ENCODE measurements around the gene KRTAP12-3. TPM values are rescaled to one million over a fixed set of nuclear protein-coding genes. Genes with fewer than 3 reads are reported as not detected.
"Not testable (repeated sequence)": the region's sequence is repeated elsewhere in the genome, so short reads cannot be mapped to it uniquely, and the experiment has no call there.

KRTAP12-3 gene
- total and polyA plus RNA-seq, 2 donors: not detected

DNA sequence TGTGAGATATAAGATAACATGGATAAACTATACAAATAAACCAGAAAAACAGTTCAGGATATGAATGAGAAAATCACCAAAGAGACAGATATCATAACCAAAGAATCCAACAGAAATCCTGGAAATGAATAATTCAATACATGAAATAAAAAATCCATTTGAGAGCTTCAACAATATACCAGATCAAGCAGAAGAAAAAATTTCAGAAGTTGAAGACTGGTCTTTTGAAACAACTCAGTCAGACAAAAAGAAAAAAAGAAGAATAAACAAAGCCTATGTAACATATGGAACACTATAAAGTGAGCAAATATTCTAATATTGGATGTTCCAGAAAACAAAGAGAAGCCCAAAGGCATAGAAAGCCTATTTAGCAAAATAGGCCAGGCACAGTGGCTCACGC, 14.2 kb downstream of the KRTAP12-3 start:
- H3K36me3 ChIP-seq (ENCODE audit: insufficient read depth): no peaks in the 10 kb centered on the region
- H3K4me1 ChIP-seq (ENCODE audit: insufficient read depth): no peaks in the 10 kb centered on the region
- no peak overlapping the region for H3K4me3 ChIP-seq (ENCODE audit: low read depth, low read length)
- WGBS: 100% methylated on average over 1 of the region's 1 CpG
- no peak overlapping the region for H3K27ac ChIP-seq (ENCODE audit: low read depth)
- no peak for DNase-seq (ENCODE audit: extremely low spot score)

GRCh38 chr21:44677881-44678280, 20.1 kb downstream of the KRTAP12-3 start:
- Histone ChIP-seq H3K4me1 (ENCODE audit: insufficient read depth) (no peaks in the 10 kb centered on the region), H3K36me3 (ENCODE audit: insufficient read depth) (no peaks in the 10 kb centered on the region), H3K27ac (ENCODE audit: low read depth) (no peak overlapping the region), H3K4me3 (ENCODE audit: low read depth, low read length) (no peak overlapping the region)
- WGBS: 95% methylated on average over 13 of the region's 13 CpGs
- no peak for DNase-seq (ENCODE audit: extremely low spot score)

DNA sequence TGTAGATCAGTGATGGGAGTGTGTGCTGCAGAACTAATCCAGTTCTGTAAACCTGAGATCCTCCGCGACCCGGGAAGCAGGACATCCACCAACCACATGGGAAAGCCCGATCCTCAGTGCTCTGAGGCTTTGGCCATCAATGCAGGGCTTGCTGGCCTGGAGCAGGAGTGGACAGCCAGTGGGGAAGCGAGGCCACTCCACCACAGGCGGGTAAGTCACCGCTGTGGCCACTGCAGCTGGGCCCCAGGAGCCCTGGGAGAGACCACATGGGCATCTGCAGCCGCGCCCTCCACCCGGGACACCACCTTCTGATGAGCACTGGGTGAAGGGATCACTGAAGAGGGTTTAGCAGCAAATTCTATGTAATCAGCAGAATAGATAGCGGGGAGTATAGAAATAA, 23.4 kb downstream of the KRTAP12-3 start:
- H3K4me3 ChIP-seq (ENCODE audit: low read depth, low read length): no peak overlapping the region
- H3K36me3 ChIP-seq (ENCODE audit: insufficient read depth): no peaks in the 10 kb centered on the region
- no peak overlapping the region for H3K27ac ChIP-seq (ENCODE audit: low read depth)
- H3K4me1 ChIP-seq (ENCODE audit: insufficient read depth): no peaks in the 10 kb centered on the region
- 80% methylated on average over 11 of the region's 11 CpGs for WGBS
- DNase-seq (ENCODE audit: extremely low spot score): no peak

DNA sequence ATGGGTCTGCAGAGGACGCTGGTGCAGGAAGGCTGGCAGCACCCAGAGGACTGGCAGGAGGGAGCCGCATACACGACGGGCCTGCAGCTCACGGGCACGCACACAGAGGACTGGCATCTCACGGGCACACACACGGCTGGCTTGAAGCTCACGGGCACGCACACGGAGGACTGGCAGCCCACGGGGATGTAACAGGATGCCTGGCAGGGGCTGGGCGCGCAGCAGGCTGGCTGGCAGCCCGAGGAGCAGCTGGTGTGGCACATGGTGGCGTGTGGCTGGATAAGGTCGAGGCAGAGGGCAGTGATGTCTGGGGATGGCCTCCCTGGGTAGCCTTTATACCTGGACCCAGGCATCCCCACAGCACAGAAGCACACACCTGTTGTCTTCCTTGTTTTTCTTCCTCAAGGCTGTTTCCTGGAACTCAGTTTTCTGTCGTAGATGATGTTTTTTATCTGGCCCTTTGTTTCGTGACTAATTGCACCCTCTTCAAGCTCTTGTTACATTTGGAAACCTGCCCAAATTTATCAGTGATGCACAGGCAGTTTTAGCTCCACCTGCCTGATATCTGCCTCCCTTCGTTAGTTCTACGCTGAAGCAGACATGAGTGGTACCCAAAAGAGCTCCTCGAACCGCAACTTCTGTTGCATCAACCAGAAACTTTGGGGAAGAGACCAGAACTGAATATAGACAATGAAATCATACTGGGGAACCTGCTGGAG, 24.3 kb downstream of the KRTAP12-3 start, which contains the start of gene KRTAP12-1:
Gene KRTAP12-1 (minus strand): TSS at position 303 of the 719 bp plus-strand sequence. CDS start 40 bp downstream, at position 263.
- Histone ChIP-seq H3K4me1 (ENCODE audit: insufficient read depth) (no peaks in the 10 kb centered on the region), H3K4me3 (ENCODE audit: low read depth, low read length) (no peak within 1 kb of the TSS), H3K36me3 (ENCODE audit: insufficient read depth) (no peaks in the 10 kb centered on the region), H3K27ac (ENCODE audit: low read depth) (no peak within 1 kb of the TSS)
- DNase-seq (ENCODE audit: extremely low spot score): no peak
- WGBS: 75% methylated on average over 23 of the region's 23 CpGs

DNA sequence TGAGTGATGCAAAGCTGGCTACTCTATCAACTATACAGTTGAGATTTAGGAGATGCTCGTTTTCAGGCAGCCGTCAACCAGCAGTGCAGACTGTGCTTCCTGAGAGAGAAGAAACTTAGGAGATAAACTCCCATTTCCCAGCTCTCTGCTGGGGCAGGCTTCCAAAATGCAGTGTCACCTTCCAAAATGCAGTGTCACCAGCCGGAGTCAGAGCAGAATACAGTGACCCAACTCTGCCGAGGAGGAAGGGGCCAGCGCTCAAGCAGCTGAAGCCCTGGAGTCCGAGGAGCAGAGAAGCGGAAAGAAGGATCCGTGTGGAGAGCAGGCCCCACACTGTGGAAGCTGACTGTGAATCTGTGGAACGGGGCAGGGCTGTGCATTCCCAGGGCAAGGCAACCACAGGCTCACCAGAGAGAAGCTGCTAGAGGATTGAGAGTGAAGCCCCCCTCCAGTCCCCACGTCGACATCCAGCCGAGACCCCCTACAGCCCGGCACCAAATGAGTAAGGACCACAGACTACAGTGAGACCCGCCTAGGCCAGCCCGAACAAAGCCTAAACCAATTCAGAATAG, 24.9 kb downstream of the KRTAP12-3 start:
- 76% methylated on average over 15 of the region's 15 CpGs for WGBS
- Histone ChIP-seq H3K27ac (ENCODE audit: low read depth) (no peak overlapping the region), H3K36me3 (ENCODE audit: insufficient read depth) (no peaks in the 10 kb centered on the region), H3K4me1 (ENCODE audit: insufficient read depth) (no peaks in the 10 kb centered on the region), H3K4me3 (ENCODE audit: low read depth, low read length) (no peak overlapping the region)
- no peak for DNase-seq (ENCODE audit: extremely low spot score)

- Histone ChIP-seq H3K4me3 (ENCODE audit: low read depth, low read length) (no peak overlapping the region), H3K27ac (ENCODE audit: low read depth) (no peak overlapping the region), H3K36me3 (ENCODE audit: insufficient read depth) (no peaks in the 10 kb centered on the region), H3K4me1 (ENCODE audit: insufficient read depth) (no peaks in the 10 kb centered on the region)
- WGBS: 75% methylated on average over 7 of the region's 7 CpGs
- DNase-seq (ENCODE audit: extremely low spot score): no peak
These were observed 26.3 kb downstream of the KRTAP12-3 start for GRCh38 chr21:44684077-44684476.

GRCh38 chr21:44684483-44684882, 26.8 kb downstream of the KRTAP12-3 start:
- WGBS: 76% methylated on average over 6 of the region's 6 CpGs
- Histone ChIP-seq H3K36me3 (ENCODE audit: insufficient read depth) (no peaks in the 10 kb centered on the region), H3K4me1 (ENCODE audit: insufficient read depth) (no peaks in the 10 kb centered on the region), H3K27ac (ENCODE audit: low read depth) (no peak overlapping the region), H3K4me3 (ENCODE audit: low read depth, low read length) (no peak overlapping the region)
- DNase-seq (ENCODE audit: extremely low spot score): no peak

DNA sequence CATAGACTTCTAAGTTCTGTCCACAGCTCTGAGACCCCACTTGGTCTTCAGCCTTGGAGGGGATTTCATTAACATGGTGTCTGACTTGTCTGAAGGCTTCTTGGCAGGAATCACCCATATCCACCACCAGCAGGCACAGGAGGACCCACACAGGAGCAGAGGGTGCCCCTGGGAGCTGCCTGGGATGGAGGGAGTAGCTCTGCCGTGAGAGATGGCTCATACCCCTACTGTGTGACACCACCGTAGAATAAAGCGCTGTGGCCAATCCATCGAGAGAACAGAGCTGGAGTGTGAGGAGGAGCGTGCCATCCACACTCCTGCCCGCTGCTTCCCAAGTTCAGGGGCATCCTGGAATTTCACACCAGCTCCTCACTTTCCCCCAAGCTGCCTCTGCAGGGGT, 27.3 kb downstream of the KRTAP12-3 start:
- WGBS: 92% methylated on average over 6 of the region's 6 CpGs
- not testable (repeated sequence) for H3K4me3 ChIP-seq (ENCODE audit: low read depth, low read length); DNase-seq (ENCODE audit: extremely low spot score); H3K27ac ChIP-seq (ENCODE audit: low read depth); H3K36me3 ChIP-seq (ENCODE audit: insufficient read depth); H3K4me1 ChIP-seq (ENCODE audit: insufficient read depth)

DNA sequence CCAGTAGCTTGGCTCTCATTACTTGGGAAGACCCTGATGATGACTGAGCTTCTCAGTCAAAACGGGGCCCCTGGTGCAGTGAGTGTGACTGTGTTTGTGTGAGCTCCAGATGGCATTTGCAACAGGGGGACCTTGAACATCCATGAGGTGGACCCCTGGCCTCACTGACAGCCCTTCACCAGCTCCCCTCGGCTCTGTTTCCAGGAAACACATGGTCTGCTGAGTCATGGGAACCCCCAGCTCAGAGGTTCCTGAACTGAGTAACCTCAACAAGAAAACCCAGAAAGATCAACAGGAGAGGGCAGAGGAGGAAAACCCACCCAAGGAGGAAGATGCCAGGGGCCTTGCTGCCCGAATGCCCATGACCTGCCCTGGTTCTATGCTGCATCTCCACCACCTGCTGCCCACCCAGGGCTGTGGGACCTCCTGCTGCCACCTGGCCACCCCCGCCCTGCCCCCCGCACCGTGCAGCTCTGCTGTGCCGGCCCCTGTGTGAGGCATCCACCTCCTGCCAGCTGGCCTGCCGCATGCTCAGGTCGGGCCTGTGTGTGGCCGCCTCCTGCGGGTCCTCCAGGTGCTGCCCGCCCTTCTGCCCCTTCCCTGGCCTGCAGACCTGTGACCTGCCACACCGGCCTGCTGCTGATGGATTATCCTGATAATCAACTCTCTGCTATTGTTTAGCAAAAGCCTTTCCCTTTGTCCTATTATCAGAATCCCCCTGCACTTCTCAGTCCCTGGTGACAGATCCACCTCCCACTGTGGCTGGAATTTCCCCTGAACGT, 28.5 kb downstream of the KRTAP12-3 start:
- no peak overlapping the region for H3K4me3 ChIP-seq (ENCODE audit: low read depth, low read length)
- H3K36me3 ChIP-seq (ENCODE audit: insufficient read depth): no peaks in the 10 kb centered on the region
- H3K27ac ChIP-seq (ENCODE audit: low read depth): no peak overlapping the region
- DNase-seq (ENCODE audit: extremely low spot score): no peak
- no peaks in the 10 kb centered on the region for H3K4me1 ChIP-seq (ENCODE audit: insufficient read depth)
- WGBS: 36% methylated on average over 14 of the region's 14 CpGs

DNA sequence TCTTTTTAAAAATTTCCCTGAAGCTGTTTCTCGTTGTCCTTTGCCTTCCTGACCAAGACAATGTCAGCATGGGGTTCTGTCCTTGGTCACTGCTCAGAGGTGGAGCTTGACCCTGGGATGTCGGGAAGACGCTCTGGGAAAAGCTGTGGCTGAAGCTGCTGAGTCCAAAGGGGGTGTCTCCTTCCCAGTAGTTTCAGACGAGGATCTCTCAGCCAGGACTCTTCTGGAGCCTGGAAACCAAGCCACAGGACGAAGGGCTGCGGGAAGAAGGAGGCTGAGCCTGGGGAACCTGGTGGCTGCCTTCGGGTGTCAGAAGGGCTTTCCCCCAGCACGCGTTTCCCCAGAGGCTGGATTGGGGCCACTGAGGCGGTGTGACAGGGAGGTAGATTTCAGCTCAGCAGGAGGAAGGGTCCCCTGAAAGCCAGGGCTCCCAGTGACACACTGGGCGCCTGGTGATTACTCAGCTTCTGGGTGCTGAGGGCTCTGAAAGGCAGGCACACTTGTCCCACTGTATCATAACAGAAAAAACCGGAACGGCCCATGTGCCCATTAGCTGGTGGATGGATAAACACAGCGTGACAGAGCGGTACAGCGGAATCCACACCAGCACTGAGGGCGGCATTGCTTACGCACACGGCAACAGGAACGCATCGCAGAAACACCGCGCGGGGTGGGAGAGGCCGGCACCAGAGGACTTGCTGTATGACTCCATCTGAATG, 29.3 kb downstream of the KRTAP12-3 start:
- no peaks in the 10 kb centered on the region for H3K36me3 ChIP-seq (ENCODE audit: insufficient read depth)
- H3K27ac ChIP-seq (ENCODE audit: low read depth): no peak overlapping the region
- H3K4me1 ChIP-seq (ENCODE audit: insufficient read depth): no peaks in the 10 kb centered on the region
- 68% methylated on average over 25 of the region's 25 CpGs for WGBS
- H3K4me3 ChIP-seq (ENCODE audit: low read depth, low read length): no peak overlapping the region
- no peak for DNase-seq (ENCODE audit: extremely low spot score)

GRCh38 chr21:44687671-44688070, 29.9 kb downstream of the KRTAP12-3 start:
- no peak overlapping the region for H3K4me3 ChIP-seq (ENCODE audit: low read depth, low read length)
- H3K36me3 ChIP-seq (ENCODE audit: insufficient read depth): no peaks in the 10 kb centered on the region
- WGBS: 50% methylated on average over 11 of the region's 11 CpGs
- H3K4me1 ChIP-seq (ENCODE audit: insufficient read depth): no peaks in the 10 kb centered on the region
- no peak overlapping the region for H3K27ac ChIP-seq (ENCODE audit: low read depth)
- no peak for DNase-seq (ENCODE audit: extremely low spot score)

GRCh38 chr21:44689740-44690139, 32.0 kb downstream of the KRTAP12-3 start:
- not testable (repeated sequence) for H3K36me3 ChIP-seq (ENCODE audit: insufficient read depth); DNase-seq (ENCODE audit: extremely low spot score); H3K4me1 ChIP-seq (ENCODE audit: insufficient read depth); H3K27ac ChIP-seq (ENCODE audit: low read depth); H3K4me3 ChIP-seq (ENCODE audit: low read depth, low read length)
- 80% methylated on average over 3 of the region's 3 CpGs for WGBS

- WGBS: 59% methylated on average over 2 of the region's 2 CpGs
- Histone ChIP-seq H3K36me3 (ENCODE audit: insufficient read depth) (no peaks in the 10 kb centered on the region), H3K4me3 (ENCODE audit: low read depth, low read length) (no peak overlapping the region), H3K27ac (ENCODE audit: low read depth) (no peak overlapping the region), H3K4me1 (ENCODE audit: insufficient read depth) (no peaks in the 10 kb centered on the region)
- no peak for DNase-seq (ENCODE audit: extremely low spot score)
These were observed 34.0 kb downstream of the KRTAP12-3 start for GRCh38 chr21:44691686-44692085.

Measured in urinary bladder (tissue), 4 donors.